Thyroid gland (tissue), 4 donors: ENCODE data around the gene RAB23.

Experiments used
- CTCF ChIP-seq, 6 experiments: fragments of 200-600 bp in 3 of 6; fragments of 450-650 bp in 3 of 6; sonication (generic) in 3 of 6; IDR thresholded peaks; one replicate each; pipeline ENCODE4 v1.5.1; 2016 to 2019; ENCODE audit warnings: antibody characterized with exemption in 6 of 6, mild to moderate bottlenecking in 2 of 6, inconsistent platforms in 1 of 6, moderate library complexity in 1 of 6
- POLR2A ChIP-seq, 2 donors: fragments of 450-650 bp; IDR thresholded peaks; one replicate each; pipeline ENCODE4 v1.6.1; 2017; ENCODE audit warnings: antibody characterized with exemption in 2 of 2, mild to moderate bottlenecking in 2 of 2, moderate library complexity in 1 of 2

- TF ChIP-seq CTCF (IDR thresholded peaks at IDR 0.05) (no peak), POLR2A (IDR thresholded peaks at IDR 0.05) (no peak)
Observed at GRCh38 chr6:57217270-57217669, 4.8 kb downstream of the RAB23 start.
